Measurements from ENCODE around the gene TMPRSS6. TPM values are rescaled to one million over a fixed set of nuclear protein-coding genes. Genes with fewer than 3 reads are reported as not detected.
A peak's percentile ranks its signal among the peaks of the same experiment; 100 is the strongest.

The TMPRSS6 gene
- total and polyA plus RNA-seq, 2 of the 8 experiments (the other 6 are each of a cell fraction or from before 2014, with no cell fraction given): 0.02 TPM; not detected in 1

DNA sequence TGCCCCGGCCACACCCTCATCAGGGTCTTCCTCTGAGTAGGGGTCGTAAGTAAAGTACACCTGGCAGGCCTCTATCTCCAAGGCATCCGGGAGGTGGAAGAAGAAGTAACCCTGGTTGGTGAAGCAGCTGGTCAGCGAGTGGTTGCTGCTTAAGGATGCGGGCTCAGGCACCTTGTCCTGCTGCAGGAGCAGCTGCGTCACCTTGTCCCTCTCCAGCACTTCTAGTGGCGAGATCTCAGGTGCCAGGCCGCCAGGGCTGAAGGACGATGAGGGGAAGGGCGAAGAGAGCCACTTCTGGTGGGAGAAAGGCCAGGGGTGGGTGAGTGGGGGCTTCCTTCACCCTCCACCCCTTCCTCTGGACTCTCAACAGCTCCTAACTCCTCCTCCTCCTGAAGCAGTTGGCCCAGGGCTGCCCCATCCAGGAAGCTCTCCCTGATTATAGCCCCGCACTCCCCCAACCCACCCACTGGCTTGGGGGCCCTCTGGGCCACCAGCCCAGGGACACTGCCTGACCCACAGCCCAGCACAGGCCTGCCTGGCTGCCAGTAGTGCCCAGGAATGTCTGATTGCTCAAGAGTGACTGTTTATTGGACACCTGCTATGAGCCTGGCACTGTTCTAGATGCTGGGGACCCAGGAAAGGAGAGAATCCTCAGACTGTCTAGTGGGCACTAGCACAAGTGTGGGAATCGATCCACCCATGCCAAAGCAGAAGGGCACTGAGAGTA, 19.2 kb upstream of the TMPRSS6 start:
- H3K9ac ChIP-seq (replicated peaks in 1 of 4; ENCODE audit: extremely low read depth in 1 of 4, low read depth in 3 of 4, low read length in 3 of 4): no peak overlapping the region
- FAIRE-seq (no peak), DNase-seq (ENCODE audit: low read depth in 1 of 2, low spot score in 2 of 2) (no peak)
- H3K56ac ChIP-seq (replicated peaks; ENCODE audit: insufficient read length, low read depth, low read length): no peak overlapping the region
- no peaks in the 10 kb centered on the region for H3K23me2 ChIP-seq (ENCODE audit: low read depth, low read length)
- H3K27me3 ChIP-seq (replicated peaks in 1 of 4; ENCODE audit: control insufficient read depth in 3 of 4, extremely low read depth in 1 of 4, insufficient read depth in 3 of 4, low read length in 3 of 4): no peaks in the 10 kb centered on the region
- H2BK5ac ChIP-seq (ENCODE audit: low read depth, low read length): no peak overlapping the region
- no peak overlapping the region for H2AFZ ChIP-seq (ENCODE audit: low read length)
- H3K14ac ChIP-seq (ENCODE audit: insufficient read length): no peak overlapping the region
- CTCF ChIA-PET (ENCODE audit: partially characterized antibody): interaction anchor here (0.7 to 3.1 kb wide), 7 partner anchors 12 to 130 kb away, joined by 3 to 20 read pairs (median 5); no protein-coding TSS in a partner anchor
- no peaks in the 10 kb centered on the region for H3K79me2 ChIP-seq (ENCODE audit: control insufficient read depth in 1 of 2, insufficient read depth in 2 of 2, low read length in 2 of 2)
- no peak overlapping the region for H2BK20ac ChIP-seq (ENCODE audit: low read length)
- no peak overlapping the region for H4K5ac ChIP-seq (ENCODE audit: insufficient read length, low read depth, low read length)
- H3K27ac ChIP-seq (ENCODE audit: low read depth, low read length): no peak overlapping the region
- no peak overlapping the region for H2AK5ac ChIP-seq (ENCODE audit: low read depth, low read length)
- TF ChIP-seq CEBPB (IDR thresholded peaks at IDR 0.05; ENCODE audit: low read depth, low read length) (0 out of 2 replicates have a peak, but pooled peaks have one; percentile 4), KDM1A (IDR thresholded peaks at IDR 0.05; ENCODE audit: borderline replicate concordance, low read length) (no peak), POLR2A (IDR thresholded peaks at IDR 0.05; ENCODE audit: control extremely low read depth in 1 of 2, low read depth in 2 of 2, low read length in 2 of 2) (no peak)
- no peak overlapping the region for H2BK120ac ChIP-seq (replicated peaks; ENCODE audit: low read depth, low read length)
- no peak overlapping the region for H3K4ac ChIP-seq (replicated peaks; ENCODE audit: insufficient read length, low read depth, low read length)
- H3K4me3 ChIP-seq (ENCODE audit: extremely low read depth in 1 of 4, insufficient read depth in 2 of 4, low read depth in 3 of 4, low read length in 4 of 4): no peak overlapping the region
- 94% methylated on average over 8 of the region's 12 CpGs; no CpG with 5 or more reads in 1 of the 2 experiments for WGBS, 2 experiments (ENCODE audit: extremely low coverage in 1 of 2, insufficient coverage in 1 of 2, insufficient read length in 1 of 2, insufficient replicate concordance in 2 of 2, low coverage in 1 of 2, low lambda C conversion rate in 2 of 2, missing lambda C conversion rate in 1 of 2)
- no peak overlapping the region for H3K18ac ChIP-seq (ENCODE audit: extremely low read depth, low read length)
- no peak overlapping the region for H3K23ac ChIP-seq (ENCODE audit: insufficient read length)
- H3K9me3 ChIP-seq (ENCODE audit: insufficient read depth in 2 of 2, low read depth in 1 of 2, low read length in 1 of 2): no peaks in the 10 kb centered on the region
- no peak overlapping the region for H2BK15ac ChIP-seq (ENCODE audit: low read length)
- H2BK12ac ChIP-seq (ENCODE audit: low read depth, low read length): no peak overlapping the region
- H3K4me1 ChIP-seq (replicated peaks in 1 of 4; ENCODE audit: control insufficient read depth in 3 of 4, insufficient read depth in 4 of 4, low read length in 3 of 4): peaks cover 0 to 3% (median under 1%) of the 10 kb centered on the region in 4 experiments; a peak in 3 of 7 replicates
- no peaks in the 10 kb centered on the region for H4K20me1 ChIP-seq (replicated peaks in 1 of 2; ENCODE audit: control insufficient read depth in 1 of 2, insufficient read depth in 2 of 2, low read length in 2 of 2)
- POLR2A ChIA-PET (ENCODE audit: partially characterized antibody): interaction anchor here (1.0 to 1.9 kb wide), 2 partner anchors 17 to 116 kb away, joined by 3 to 7 read pairs; no protein-coding TSS in a partner anchor
- no peaks in the 10 kb centered on the region for H3K79me1 ChIP-seq (ENCODE audit: low read depth, low read length)
- H4K91ac ChIP-seq (replicated peaks; ENCODE audit: insufficient read length, low read length): no peak overlapping the region
- H3K4me2 ChIP-seq (ENCODE audit: insufficient read depth in 1 of 2, low read depth in 2 of 2, low read length in 2 of 2): no peak overlapping the region
- no peaks in the 10 kb centered on the region for H3K36me3 ChIP-seq (ENCODE audit: control insufficient read depth in 2 of 4, insufficient read depth in 4 of 4, low read length in 3 of 4)
- H4K8ac ChIP-seq (ENCODE audit: extremely low read depth, insufficient read depth, low read length): no peak overlapping the region
